Gastrocnemius medialis (tissue), 4 donors: ENCODE measurements around the gene GRAP. TPM values are rescaled to one million over a fixed set of nuclear protein-coding genes. Genes with fewer than 3 reads are reported as not detected.

ENCODE experiments used
- ATAC-seq, 2 donors: fragments of 150-250 bp; one replicate each; pipeline ENCODE4 v1.9.1; 2016
- DNase-seq, 2 donors: peaks; one replicate each; pipeline ENCODE4 v3.0.0-alpha.2; 2019
- H3K27ac ChIP-seq, 4 donors: fragments of 200-600 bp; sonication (generic); 1 replicate in 1 of 4; 2 replicates in 3 of 4; pipeline ENCODE4 v1.5.1; 2016 to 2018; ENCODE audit warnings: mild to moderate bottlenecking in 2 of 4, moderate library complexity in 1 of 4
- H3K27me3 ChIP-seq, 3 donors: fragments of 200-600 bp; sonication (generic) in 2 of 3; 1 replicate in 1 of 3; 2 replicates in 2 of 3; pipeline versions ENCODE4 v1.5.1 to v1.6.0; 2016 to 2019; ENCODE audit warnings: mild to moderate bottlenecking in 1 of 3, moderate library complexity in 1 of 3
- H3K36me3 ChIP-seq, 2 donors: fragments of 200-600 bp; sonication (generic) in 1 of 2; one replicate each; pipeline ENCODE4 v1.5.1; 2017 to 2018
- H3K4me1 ChIP-seq, 2 donors: fragments of 200-600 bp; sonication (generic) in 1 of 2; one replicate each; pipeline ENCODE4 v1.5.1; 2016 to 2017; ENCODE audit warnings: mild to moderate bottlenecking in 2 of 2
- H3K4me3 ChIP-seq, 4 donors: fragments of 200-600 bp; sonication (generic) in 3 of 4; 1 replicate in 1 of 4; 2 replicates in 3 of 4; pipeline ENCODE4 v1.5.1; 2016 to 2019; ENCODE audit warnings: mild to moderate bottlenecking in 2 of 4
- H3K9me3 ChIP-seq, 3 donors: fragments of 200-600 bp; sonication (generic) in 2 of 3; 1 replicate in 1 of 3; 2 replicates in 2 of 3; pipeline ENCODE4 v1.5.1; 2016 to 2019
- POLR2A ChIP-seq, 2 donors: fragments of 450-650 bp; IDR thresholded peaks; one replicate each; pipeline ENCODE4 v1.6.1; 2017; ENCODE audit warnings: antibody characterized with exemption in 2 of 2, mild to moderate bottlenecking in 2 of 2, moderate library complexity in 2 of 2
- in situ Hi-C, 4 donors: fragments of 200-750 bp; cut with MboI; loops; one replicate each; pipeline versions ENCODE4 v1.15.0 to v1.8.0; 2017; ENCODE audit warnings: low sequenced_read_pairs in 4 of 4
- intact Hi-C: fragments of 100-400 bp; cut with DNase I; formaldehyde crosslinking; loops from one replicate; pipeline ENCODE4 v1.15.1; 2023; ENCODE audit warnings: low total_unique reads
- total RNA-seq, 4 donors: library from RNA; depleted of rRNA; stranded (reverse); fragments of >200 nt; gene quantifications; one replicate each; pipeline versions ENCODE4 v1.1.0 to v1.2.3, GENCODE V29; 2016
- TF ChIP-seq, protein P1 (sequence below), 5 experiments: fragments of 450-650 bp in 3 of 5; fragments of 200-600 bp in 2 of 5; sonication (generic) in 2 of 5; IDR thresholded peaks in 4 of 5; conservative IDR thresholded peaks in 1 of 5; 1 replicate in 4 of 5; 2 replicates in 1 of 5; pipeline ENCODE4 v1.5.1; 2016 to 2019; ENCODE audit warnings: antibody characterized with exemption in 5 of 5, mild to moderate bottlenecking in 3 of 5, moderate library complexity in 3 of 5

The GRAP gene
- total RNA-seq, 4 donors from 2014 or later = 0.36 to 1.7 (median 0.94) TPM

DNA sequence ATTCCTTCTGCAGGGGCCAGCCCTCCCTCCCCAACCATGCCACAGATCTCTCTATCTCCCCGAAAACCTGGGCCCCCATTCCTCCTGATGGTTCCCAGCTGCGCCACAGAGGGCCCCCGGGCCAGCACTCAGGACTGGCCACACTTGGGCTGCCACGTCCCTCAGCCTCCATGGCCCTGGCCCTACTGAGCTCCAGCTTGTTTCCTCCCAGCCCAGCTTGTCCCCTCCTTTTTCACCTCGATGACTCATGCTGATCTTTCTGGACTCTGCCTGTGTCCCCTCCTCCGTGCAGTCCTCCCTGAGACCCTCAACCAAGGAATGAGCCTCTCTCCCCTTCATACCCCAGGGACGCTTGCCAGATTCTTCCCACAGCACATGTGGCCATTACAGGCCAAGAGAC, 31.3 kb downstream of the GRAP start:
- no peaks in the 10 kb centered on the region for H3K9me3 ChIP-seq
- in situ Hi-C loops = loop anchor here in 2 of 4 donors (10.0 to 25.0 kb wide), 2 partner anchors 51 to 203 kb away; no protein-coding TSS in a partner anchor
- no peak overlapping the region for H3K4me3 ChIP-seq
- DNase-seq (no peak), ATAC-seq (no peak)
- intact Hi-C loops = loop anchor here (5.0 kb wide), 1 partner anchor 33 kb away; no protein-coding TSS in a partner anchor
- no peaks in the 10 kb centered on the region for H3K27me3 ChIP-seq
- H3K36me3 ChIP-seq = no peaks in the 10 kb centered on the region
- no peak overlapping the region for H3K27ac ChIP-seq
- H3K4me1 ChIP-seq = no peaks in the 10 kb centered on the region
- TF ChIP-seq POLR2A (IDR thresholded peaks at IDR 0.05) = no peak
- TF ChIP-seq, protein P1, sequence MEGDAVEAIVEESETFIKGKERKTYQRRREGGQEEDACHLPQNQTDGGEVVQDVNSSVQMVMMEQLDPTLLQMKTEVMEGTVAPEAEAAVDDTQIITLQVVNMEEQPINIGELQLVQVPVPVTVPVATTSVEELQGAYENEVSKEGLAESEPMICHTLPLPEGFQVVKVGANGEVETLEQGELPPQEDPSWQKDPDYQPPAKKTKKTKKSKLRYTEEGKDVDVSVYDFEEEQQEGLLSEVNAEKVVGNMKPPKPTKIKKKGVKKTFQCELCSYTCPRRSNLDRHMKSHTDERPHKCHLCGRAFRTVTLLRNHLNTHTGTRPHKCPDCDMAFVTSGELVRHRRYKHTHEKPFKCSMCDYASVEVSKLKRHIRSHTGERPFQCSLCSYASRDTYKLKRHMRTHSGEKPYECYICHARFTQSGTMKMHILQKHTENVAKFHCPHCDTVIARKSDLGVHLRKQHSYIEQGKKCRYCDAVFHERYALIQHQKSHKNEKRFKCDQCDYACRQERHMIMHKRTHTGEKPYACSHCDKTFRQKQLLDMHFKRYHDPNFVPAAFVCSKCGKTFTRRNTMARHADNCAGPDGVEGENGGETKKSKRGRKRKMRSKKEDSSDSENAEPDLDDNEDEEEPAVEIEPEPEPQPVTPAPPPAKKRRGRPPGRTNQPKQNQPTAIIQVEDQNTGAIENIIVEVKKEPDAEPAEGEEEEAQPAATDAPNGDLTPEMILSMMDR (IDR thresholded peaks at IDR 0.05 in 4 of 5, conservative IDR thresholded peaks at IDR 0.05 in 1 of 5) = no peak

DNA sequence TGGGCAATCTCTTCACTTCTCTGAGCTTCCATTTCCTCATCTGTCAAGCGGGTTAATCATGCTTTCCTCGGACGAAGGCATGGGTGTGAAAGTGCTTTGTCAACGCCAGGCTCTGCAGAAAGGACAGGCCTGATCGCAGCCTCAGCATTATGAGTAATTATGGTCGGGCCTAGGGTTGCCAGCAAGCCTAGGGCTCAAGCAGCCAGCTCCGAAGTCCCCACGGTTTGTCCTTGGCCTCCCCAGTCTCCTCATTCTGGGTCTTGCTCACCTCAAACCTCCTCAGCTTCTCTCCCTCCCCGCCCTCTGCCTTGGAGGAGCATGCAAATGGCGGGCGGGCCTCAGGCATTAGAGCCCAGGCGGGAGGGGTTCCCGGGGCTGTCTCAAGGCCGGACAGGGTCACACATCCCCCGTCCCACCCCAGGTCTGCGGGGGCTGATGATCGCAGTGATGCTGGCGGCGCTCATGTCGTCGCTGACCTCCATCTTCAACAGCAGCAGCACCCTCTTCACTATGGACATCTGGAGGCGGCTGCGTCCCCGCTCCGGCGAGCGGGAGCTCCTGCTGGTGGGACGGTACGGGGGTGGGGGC, 32.0 kb downstream of the GRAP start:
- DNase-seq = no peak
- no peak for TF ChIP-seq POLR2A (IDR thresholded peaks at IDR 0.05)
- TF ChIP-seq, protein P1 (IDR thresholded peaks at IDR 0.05 in 4 of 5, conservative IDR thresholded peaks at IDR 0.05 in 1 of 5) = no peak
- no peaks in the 10 kb centered on the region for H3K36me3 ChIP-seq
- H3K27ac ChIP-seq = no peak overlapping the region
- no peaks in the 10 kb centered on the region for H3K27me3 ChIP-seq
- no peak for ATAC-seq
- H3K4me3 ChIP-seq = no peak overlapping the region
- intact Hi-C loops = loop anchor here (5.0 kb wide), 1 partner anchor 32 kb away; no protein-coding TSS in a partner anchor
- no peaks in the 10 kb centered on the region for H3K9me3 ChIP-seq
- in situ Hi-C loops = loop anchor here in 2 of 4 donors (10.0 to 25.0 kb wide), 2 partner anchors 50 to 202 kb away; no protein-coding TSS in a partner anchor
- no peaks in the 10 kb centered on the region for H3K4me1 ChIP-seq

DNA sequence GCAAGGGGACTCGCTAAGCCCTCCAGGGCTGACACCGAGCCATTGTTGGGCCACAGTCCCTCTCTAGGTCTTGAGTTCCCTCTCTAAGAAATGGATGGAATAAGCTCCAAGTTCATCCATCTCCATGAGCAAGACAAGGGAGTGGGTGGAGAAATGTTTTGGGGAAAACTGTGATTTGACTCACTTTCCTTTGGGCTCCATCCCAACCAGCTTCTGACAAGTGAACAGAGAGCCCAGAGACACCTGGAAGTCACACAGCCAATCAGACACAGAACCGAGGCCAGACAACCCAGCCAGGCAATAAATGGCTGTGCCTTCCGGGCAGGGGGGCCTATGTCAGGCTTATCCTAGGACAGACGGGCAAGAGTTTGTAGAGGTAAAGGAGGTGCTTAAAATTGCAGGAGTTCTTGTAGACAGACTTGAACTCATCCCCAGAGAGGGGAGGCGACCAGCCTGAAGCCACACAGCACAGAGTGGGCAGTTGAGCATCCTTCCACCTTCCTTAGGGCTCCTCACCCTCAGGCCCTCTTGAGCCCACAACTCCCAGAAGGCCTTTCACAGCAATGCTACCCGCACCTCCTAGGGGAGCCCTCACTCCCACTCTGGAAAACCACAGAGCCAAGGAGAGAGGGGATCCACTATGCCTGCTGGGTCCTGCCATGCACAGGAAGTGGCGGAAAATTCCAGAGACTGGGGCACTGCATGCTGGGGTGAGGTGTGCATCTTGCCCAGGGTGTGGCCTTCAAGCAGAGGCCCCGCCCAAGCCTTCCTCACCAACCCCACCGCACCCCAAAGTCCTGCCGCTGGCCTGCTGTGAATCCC, 32.7 kb downstream of the GRAP start:
- intact Hi-C loops (no loop called here), in situ Hi-C loops (loop anchor here in 2 of 4 donors (10.0 to 25.0 kb wide), 2 partner anchors 49 to 202 kb away; no protein-coding TSS in a partner anchor)
- no peaks in the 10 kb centered on the region for H3K4me1 ChIP-seq
- no peaks in the 10 kb centered on the region for H3K36me3 ChIP-seq
- ATAC-seq (no peak), DNase-seq (no peak)
- H3K4me3 ChIP-seq = no peak overlapping the region
- TF ChIP-seq, protein P1 (IDR thresholded peaks at IDR 0.05 in 4 of 5, conservative IDR thresholded peaks at IDR 0.05 in 1 of 5) = no peak
- TF ChIP-seq POLR2A (IDR thresholded peaks at IDR 0.05) = no peak
- no peaks in the 10 kb centered on the region for H3K27me3 ChIP-seq
- no peak overlapping the region for H3K27ac ChIP-seq
- H3K9me3 ChIP-seq = no peaks in the 10 kb centered on the region

DNA sequence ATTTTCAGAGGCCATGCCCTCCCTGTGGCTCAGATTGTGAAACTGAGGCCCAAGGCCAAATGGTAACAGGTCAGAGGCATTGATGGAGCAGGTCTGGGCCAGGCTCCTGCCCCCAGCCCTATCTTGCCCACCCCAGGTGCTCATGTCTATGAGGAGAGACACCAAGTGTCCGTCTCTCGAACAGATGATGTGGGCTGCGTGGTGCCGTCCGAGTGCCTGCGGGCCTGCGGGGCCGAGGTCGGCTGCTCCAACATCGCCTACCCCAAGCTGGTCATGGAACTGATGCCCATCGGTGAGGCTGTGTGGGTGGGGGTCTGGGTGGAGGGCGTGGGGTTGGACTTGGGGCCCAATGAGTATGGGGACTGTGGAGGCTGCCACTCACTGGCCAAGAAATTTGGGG, 33.5 kb downstream of the GRAP start:
- no peak overlapping the region for H3K27ac ChIP-seq
- no peaks in the 10 kb centered on the region for H3K9me3 ChIP-seq
- DNase-seq (no peak), ATAC-seq (no peak)
- H3K4me1 ChIP-seq = no peaks in the 10 kb centered on the region
- no peaks in the 10 kb centered on the region for H3K27me3 ChIP-seq
- no peaks in the 10 kb centered on the region for H3K36me3 ChIP-seq
- TF ChIP-seq POLR2A (IDR thresholded peaks at IDR 0.05) = no peak
- TF ChIP-seq, protein P1 (IDR thresholded peaks at IDR 0.05 in 4 of 5, conservative IDR thresholded peaks at IDR 0.05 in 1 of 5) = no peak
- in situ Hi-C loops = loop anchor here in 2 of 4 donors (10.0 to 25.0 kb wide), 2 partner anchors 48 to 201 kb away; no protein-coding TSS in a partner anchor
- intact Hi-C loops = no loop called here
- no peak overlapping the region for H3K4me3 ChIP-seq
